Urinary bladder (tissue), 4 donors: ENCODE measurements around the gene POC1A. TPM values are rescaled to one million over a fixed set of nuclear protein-coding genes. Genes with fewer than 3 reads are reported as not detected.

Source experiments
- DNase-seq: peaks from one replicate; pipeline ENCODE4 v3.0.0-alpha.2; 2015; ENCODE audit errors: extremely low spot score
- H3K27ac ChIP-seq: one replicate; pipeline ENCODE4 v1.5.1; 2013; ENCODE audit warnings: low read depth, mild to moderate bottlenecking, moderate library complexity
- H3K36me3 ChIP-seq: one replicate; pipeline ENCODE4 v1.6.1; 2013; ENCODE audit warnings: mild to moderate bottlenecking, moderate library complexity; ENCODE audit not compliant: insufficient read depth
- H3K4me1 ChIP-seq: one replicate; pipeline ENCODE4 v1.6.1; 2013; ENCODE audit warnings: mild to moderate bottlenecking, moderate library complexity; ENCODE audit not compliant: insufficient read depth
- H3K4me3 ChIP-seq: one replicate; pipeline ENCODE4 v1.5.1; 2013; ENCODE audit warnings: low read depth, low read length
- WGBS: extraction: QIAGEN DNeasy Blood & Tissue Kit; methylation state at CpG from one replicate; pipeline ENCODE4 v1.1.7; 2013; 5-methylcytosine and 5-hydroxymethylcytosine counted together
- polyA plus RNA-seq: library from polyadenylated mRNA; stranded (reverse); fragments of 200-250 nt; gene quantifications from one replicate; pipeline ENCODE4 v1.2.3, GENCODE V29; 2013
- total RNA-seq: library from RNA; depleted of rRNA; stranded (reverse); fragments of >200 nt; gene quantifications from one replicate; pipeline ENCODE4 v1.2.3, GENCODE V29; 2014
- donor health status: healthy with polysubstance abuse.
- donor health status: healthy.

Gene POC1A
- total and polyA plus RNA-seq, 2 donors, result 2.5 to 4.2 TPM

GRCh38 chr3:52083556-52084087 is 70.6 kb downstream of the POC1A start:
- Histone ChIP-seq H3K27ac (no peak overlapping the region), H3K4me1 (no peaks in the 10 kb centered on the region), H3K4me3 (no peak overlapping the region), H3K36me3 (no peaks in the 10 kb centered on the region)
- 96% methylated on average over 5 of the region's 5 CpGs for WGBS
- no peak for DNase-seq

GRCh38 chr3:52082951-52083350 is 71.3 kb downstream of the POC1A start:
- Histone ChIP-seq H3K4me3 (no peak overlapping the region), H3K36me3 (no peaks in the 10 kb centered on the region), H3K27ac (no peak overlapping the region), H3K4me1 (no peaks in the 10 kb centered on the region)
- 92% methylated on average over 8 of the region's 8 CpGs for WGBS
- DNase-seq, result no peak

GRCh38 chr3:52080830-52081719 is 73.1 kb downstream of the POC1A start:
- H3K36me3 ChIP-seq, result no peaks in the 10 kb centered on the region

GRCh38 chr3:52079958-52080357 is 74.3 kb downstream of the POC1A start:
- DNase-seq, result no peak
- Histone ChIP-seq H3K4me1 (no peaks in the 10 kb centered on the region), H3K36me3 (no peaks in the 10 kb centered on the region), H3K27ac (no peak overlapping the region), H3K4me3 (no peak overlapping the region)
- 97% methylated on average over 5 of the region's 5 CpGs for WGBS

More at GRCh38 chr3:52080830-52081719, 73.1 kb downstream of the POC1A start:
- WGBS, result 73% methylated on average over 21 of the region's 21 CpGs
- no peak overlapping the region for H3K27ac ChIP-seq
- DNase-seq, result no peak
- H3K4me3 ChIP-seq, result no peak overlapping the region
- H3K4me1 ChIP-seq, result no peaks in the 10 kb centered on the region

GRCh38 chr3:52078781-52079560 is 75.3 kb downstream of the POC1A start:
- 93% methylated on average over 19 of the region's 19 CpGs for WGBS

GRCh38 chr3:52077925-52078324 is 76.3 kb downstream of the POC1A start:
- no peak overlapping the region for H3K27ac ChIP-seq

More at GRCh38 chr3:52078781-52079560, 75.3 kb downstream of the POC1A start:
- H3K4me1 ChIP-seq, result no peaks in the 10 kb centered on the region
- DNase-seq, result no peak
- H3K4me3 ChIP-seq, result no peak overlapping the region
- H3K27ac ChIP-seq, result no peak overlapping the region
- no peaks in the 10 kb centered on the region for H3K36me3 ChIP-seq

GRCh38 chr3:52076896-52077780 is 77.1 kb downstream of the POC1A start:
- Histone ChIP-seq H3K36me3 (no peaks in the 10 kb centered on the region), H3K4me1 (no peaks in the 10 kb centered on the region), H3K4me3 (no peak overlapping the region), H3K27ac (no peak overlapping the region)
- no peak for DNase-seq
- WGBS, result 41% methylated on average over 14 of the region's 14 CpGs

More at GRCh38 chr3:52077925-52078324, 76.3 kb downstream of the POC1A start:
- Histone ChIP-seq H3K4me3 (no peak overlapping the region), H3K4me1 (no peaks in the 10 kb centered on the region), H3K36me3 (no peaks in the 10 kb centered on the region)
- DNase-seq, result no peak
- 43% methylated on average over 3 of the region's 3 CpGs for WGBS

- DNase-seq, result no peak
- Histone ChIP-seq H3K4me3 (no peak overlapping the region), H3K27ac (no peak overlapping the region), H3K4me1 (no peaks in the 10 kb centered on the region), H3K36me3 (no peaks in the 10 kb centered on the region)
- 85% methylated on average over 7 of the region's 7 CpGs for WGBS
Measured at GRCh38 chr3:52073490-52073889, 80.7 kb downstream of the POC1A start.

GRCh38 chr3:52072471-52072870 is 81.8 kb downstream of the POC1A start:
- Histone ChIP-seq H3K4me1 (no peaks in the 10 kb centered on the region), H3K27ac (no peak overlapping the region), H3K36me3 (no peaks in the 10 kb centered on the region), H3K4me3 (no peak overlapping the region)
- DNase-seq, result no peak
- WGBS, result 93% methylated on average over 8 of the region's 8 CpGs

GRCh38 chr3:52072020-52072419 is 82.2 kb downstream of the POC1A start:
- Histone ChIP-seq H3K27ac (no peak overlapping the region), H3K4me3 (no peak overlapping the region), H3K36me3 (no peaks in the 10 kb centered on the region), H3K4me1 (no peaks in the 10 kb centered on the region)
- WGBS, result 93% methylated on average over 5 of the region's 5 CpGs
- no peak for DNase-seq

GRCh38 chr3:52070724-52071621 is 83.2 kb downstream of the POC1A start:
- 73% methylated on average over 22 of the region's 22 CpGs for WGBS
- no peaks in the 10 kb centered on the region for H3K36me3 ChIP-seq
- H3K4me1 ChIP-seq, result no peaks in the 10 kb centered on the region
- no peak overlapping the region for H3K27ac ChIP-seq
- no peak overlapping the region for H3K4me3 ChIP-seq
- DNase-seq, result no peak

GRCh38 chr3:52069855-52070254 is 84.4 kb downstream of the POC1A start:
- no peak for DNase-seq
- Histone ChIP-seq H3K4me3 (no peak overlapping the region), H3K36me3 (no peaks in the 10 kb centered on the region), H3K4me1 (no peaks in the 10 kb centered on the region), H3K27ac (no peak overlapping the region)
- 92% methylated on average over 4 of the region's 4 CpGs for WGBS
